Measurements from ENCODE around the gene GUCA1A.

DNA sequence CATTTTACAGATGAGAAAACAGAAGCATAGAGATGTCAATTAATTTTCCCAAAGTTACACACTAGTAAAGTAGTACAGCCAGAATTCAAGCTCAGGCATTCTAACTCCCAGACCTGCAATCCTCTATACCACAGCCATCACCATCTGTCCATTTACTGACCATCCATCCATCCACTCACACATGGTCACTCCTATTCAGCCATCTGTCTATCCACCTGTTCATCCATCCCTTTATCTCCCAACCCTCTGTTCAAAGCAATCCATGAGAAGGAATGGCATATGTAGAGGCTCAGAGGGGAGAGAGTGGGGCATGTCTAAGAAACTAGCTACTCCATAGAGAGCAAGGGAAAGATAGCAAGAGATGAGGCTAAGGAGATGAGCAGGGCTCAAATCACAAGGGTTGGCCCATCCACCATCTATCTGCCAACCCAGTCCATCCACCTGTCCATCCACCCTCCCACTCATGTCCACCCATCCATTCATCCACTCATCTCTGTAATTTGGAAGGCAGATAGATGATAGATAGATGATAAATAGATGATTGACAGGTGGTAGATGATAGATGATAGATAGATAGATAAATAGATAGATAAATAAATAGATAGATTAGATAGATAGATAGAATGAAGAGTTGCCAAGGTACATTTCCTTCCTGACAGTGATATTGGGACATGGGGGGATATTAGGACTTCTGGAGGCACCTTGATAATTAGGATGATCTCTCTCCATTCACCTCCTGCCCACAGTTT is 18.5 kb upstream of the GUCA1A start:
- TF ChIP-seq, protein P1, sequence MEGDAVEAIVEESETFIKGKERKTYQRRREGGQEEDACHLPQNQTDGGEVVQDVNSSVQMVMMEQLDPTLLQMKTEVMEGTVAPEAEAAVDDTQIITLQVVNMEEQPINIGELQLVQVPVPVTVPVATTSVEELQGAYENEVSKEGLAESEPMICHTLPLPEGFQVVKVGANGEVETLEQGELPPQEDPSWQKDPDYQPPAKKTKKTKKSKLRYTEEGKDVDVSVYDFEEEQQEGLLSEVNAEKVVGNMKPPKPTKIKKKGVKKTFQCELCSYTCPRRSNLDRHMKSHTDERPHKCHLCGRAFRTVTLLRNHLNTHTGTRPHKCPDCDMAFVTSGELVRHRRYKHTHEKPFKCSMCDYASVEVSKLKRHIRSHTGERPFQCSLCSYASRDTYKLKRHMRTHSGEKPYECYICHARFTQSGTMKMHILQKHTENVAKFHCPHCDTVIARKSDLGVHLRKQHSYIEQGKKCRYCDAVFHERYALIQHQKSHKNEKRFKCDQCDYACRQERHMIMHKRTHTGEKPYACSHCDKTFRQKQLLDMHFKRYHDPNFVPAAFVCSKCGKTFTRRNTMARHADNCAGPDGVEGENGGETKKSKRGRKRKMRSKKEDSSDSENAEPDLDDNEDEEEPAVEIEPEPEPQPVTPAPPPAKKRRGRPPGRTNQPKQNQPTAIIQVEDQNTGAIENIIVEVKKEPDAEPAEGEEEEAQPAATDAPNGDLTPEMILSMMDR (IDR thresholded peaks at IDR 0.05) = no peak
- no peak for TF ChIP-seq POLR2A (IDR thresholded peaks at IDR 0.05)
- no peak for TF ChIP-seq EP300 (IDR thresholded peaks at IDR 0.05)

Data from tibial nerve (tissue), 4 donors.